Ishikawa (cell line): ENCODE measurements around the gene ARHGAP22.

ENCODE experiments used
- YY1 ChIP-seq: IDR thresholded peaks from 2 replicates; pipeline ENCODE4 v1.6.1; 2012; ENCODE audit warnings: low read depth
- TF ChIP-seq, protein P1 (sequence below): IDR thresholded peaks from 2 replicates; pipeline ENCODE4 v1.6.1; 2012; ENCODE audit warnings: low read depth, mild to moderate bottlenecking

DNA sequence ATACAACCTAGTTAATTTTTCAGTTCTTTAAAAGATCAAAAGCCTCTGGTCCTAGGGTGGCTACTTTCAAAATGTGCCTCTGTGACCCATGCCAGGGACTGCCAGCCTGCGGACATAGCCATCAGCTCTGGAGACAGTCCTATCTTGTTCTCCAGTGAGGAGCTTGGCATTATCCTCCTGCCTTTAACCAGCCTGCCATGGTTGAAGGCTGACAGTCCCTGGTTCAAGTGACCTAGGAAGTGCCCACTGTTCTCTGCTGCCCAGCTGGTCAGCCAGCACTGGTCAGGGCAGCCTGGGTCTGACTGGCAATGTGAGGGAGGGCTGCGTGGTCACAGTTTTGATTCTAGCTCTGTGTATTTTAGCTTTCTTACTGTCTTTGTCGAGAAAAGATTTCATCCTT is 18.1 kb upstream of the ARHGAP22 start:
- TF ChIP-seq, protein P1, sequence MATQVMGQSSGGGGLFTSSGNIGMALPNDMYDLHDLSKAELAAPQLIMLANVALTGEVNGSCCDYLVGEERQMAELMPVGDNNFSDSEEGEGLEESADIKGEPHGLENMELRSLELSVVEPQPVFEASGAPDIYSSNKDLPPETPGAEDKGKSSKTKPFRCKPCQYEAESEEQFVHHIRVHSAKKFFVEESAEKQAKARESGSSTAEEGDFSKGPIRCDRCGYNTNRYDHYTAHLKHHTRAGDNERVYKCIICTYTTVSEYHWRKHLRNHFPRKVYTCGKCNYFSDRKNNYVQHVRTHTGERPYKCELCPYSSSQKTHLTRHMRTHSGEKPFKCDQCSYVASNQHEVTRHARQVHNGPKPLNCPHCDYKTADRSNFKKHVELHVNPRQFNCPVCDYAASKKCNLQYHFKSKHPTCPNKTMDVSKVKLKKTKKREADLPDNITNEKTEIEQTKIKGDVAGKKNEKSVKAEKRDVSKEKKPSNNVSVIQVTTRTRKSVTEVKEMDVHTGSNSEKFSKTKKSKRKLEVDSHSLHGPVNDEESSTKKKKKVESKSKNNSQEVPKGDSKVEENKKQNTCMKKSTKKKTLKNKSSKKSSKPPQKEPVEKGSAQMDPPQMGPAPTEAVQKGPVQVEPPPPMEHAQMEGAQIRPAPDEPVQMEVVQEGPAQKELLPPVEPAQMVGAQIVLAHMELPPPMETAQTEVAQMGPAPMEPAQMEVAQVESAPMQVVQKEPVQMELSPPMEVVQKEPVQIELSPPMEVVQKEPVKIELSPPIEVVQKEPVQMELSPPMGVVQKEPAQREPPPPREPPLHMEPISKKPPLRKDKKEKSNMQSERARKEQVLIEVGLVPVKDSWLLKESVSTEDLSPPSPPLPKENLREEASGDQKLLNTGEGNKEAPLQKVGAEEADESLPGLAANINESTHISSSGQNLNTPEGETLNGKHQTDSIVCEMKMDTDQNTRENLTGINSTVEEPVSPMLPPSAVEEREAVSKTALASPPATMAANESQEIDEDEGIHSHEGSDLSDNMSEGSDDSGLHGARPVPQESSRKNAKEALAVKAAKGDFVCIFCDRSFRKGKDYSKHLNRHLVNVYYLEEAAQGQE: no peak
- no peak for TF ChIP-seq YY1
